GM19239 (cell line): ENCODE measurements around the gene EME1.

ENCODE experiments used
- DNase-seq: peaks from one replicate; pipeline ENCODE4 v3.0.0; 2011; ENCODE audit warnings: low spot score; ENCODE audit not compliant: insufficient read length
- FAIRE-seq: peaks from 2 replicates; lab custom pipeline; 2011; peaks lifted over from hg19 to GRCh38; lab: Jason Lieb, UNC

EME1 gene

DNA sequence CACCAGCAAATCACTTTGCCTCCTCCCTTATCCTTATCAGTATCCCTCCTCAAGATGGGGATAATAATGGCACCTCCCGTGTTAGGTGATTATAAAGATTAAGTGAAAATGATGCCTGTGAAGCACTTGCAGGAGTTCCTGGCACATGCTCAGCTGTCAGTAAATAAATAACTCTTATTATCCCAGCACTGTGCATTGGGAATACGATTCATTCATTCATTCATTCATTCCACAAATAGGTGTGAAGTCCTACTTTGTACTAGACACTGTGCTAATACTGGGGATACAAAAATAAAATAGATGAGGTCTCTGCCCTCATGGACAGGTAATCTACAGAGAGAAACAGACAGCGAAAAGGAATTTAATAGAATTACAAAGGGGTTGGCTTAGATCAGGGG, 25.1 kb upstream of the EME1 start:
- DNase-seq, result no peak
- no peak for FAIRE-seq

- FAIRE-seq, result no peak
- no peak for DNase-seq
Observed at GRCh38 chr17:50348522-50349242, 24.3 kb upstream of the EME1 start.

DNA sequence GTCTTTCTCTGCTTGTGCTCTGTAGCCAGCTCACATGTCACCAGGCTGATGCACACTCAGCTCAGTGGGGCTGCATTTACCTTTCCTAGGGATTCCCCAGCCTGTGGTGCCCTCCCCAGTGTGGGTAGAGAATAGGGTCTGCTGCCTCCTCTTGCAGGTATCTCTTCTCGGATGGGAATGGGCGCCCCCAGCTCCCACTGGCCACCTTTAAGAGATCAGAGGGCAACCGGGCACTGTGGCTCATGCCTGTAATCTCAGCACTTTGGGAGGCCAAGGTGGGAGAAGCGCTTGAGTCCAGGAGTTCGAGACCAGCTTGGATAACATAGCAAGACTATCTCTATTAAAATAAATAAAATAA, 23.8 kb upstream of the EME1 start:
- DNase-seq (no peak), FAIRE-seq (no peak)

- no peak for FAIRE-seq
- no peak for DNase-seq
Observed at GRCh38 chr17:50350733-50351132, 22.3 kb upstream of the EME1 start.

DNA sequence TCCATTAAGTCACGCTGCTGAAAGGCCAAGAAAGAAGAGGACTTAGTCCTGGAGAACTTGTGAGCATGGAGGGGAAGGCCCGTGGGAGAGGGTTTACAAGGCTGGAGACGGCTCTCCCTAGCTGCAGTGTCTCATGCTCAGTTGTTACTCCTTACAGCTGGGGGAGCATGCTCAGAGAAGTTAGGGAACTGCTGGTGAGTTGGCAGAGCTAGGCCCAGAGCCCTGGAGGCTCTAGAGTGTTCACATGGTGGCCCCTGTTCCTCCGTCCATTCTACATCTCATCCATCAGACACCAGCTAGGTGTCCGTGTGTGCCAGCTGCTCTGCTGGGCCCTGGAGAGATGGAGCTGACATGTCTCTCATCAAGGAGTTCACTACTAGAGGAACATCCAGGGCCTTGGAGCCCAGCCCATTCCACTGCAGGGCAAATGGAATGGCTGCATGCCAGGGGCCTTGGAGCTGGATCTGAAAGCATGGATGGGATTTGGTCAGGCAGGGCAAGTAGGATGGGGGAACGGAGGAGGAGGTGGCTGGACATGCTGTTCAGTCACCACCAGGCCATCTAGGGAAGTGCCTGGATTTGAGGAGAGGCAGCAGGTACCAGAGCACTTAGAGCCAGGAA, 20.8 kb upstream of the EME1 start:
- DNase-seq, result no peak
- FAIRE-seq, result no peak

DNA sequence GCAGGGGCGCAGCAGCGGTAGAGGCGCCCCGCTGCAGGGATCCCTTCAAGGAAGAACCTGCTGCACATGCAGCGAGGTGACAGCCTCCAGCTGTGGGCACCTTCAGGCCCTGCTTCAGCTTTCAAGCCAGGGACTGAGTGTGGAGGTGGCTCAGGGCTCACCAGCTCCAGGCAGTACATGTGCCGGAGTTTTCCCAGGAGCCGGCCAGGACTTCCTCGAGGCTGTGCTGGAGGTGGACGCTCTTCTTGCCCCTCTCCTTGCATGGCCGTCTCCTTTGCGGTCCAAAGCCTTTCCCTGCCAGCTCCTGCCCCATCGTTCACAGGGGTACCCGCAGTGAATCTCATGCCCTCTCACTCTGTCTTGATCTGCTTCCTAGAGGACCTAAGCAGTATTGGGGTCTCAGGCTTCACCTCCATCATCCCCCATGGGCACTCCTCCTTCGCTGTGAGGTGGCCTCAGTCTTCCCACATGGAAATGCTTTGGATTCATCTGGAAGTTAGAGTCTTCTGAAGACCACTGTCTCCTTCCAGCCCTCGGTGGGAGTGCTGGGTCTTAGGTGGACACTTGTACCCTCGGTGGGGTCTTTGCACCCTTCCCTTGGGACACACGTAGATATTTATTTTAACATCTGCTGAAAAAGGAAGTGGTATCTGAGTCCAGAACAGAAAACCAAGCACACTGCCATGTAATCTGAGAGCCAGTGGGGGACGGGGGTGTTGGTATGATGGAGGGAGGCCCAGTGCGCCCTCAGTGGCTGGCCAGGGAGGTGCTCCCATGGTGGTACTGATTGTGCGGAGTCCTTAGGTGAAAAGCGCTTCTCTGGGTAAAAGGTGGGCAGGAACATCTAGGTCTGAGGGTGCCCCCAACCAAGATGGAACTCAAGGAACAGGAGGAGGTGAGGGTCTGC, 20.1 kb upstream of the EME1 start:
- DNase-seq (no peak), FAIRE-seq (no peak)

- FAIRE-seq (no peak), DNase-seq (no peak)
Observed at GRCh38 chr17:50353600-50354195, 19.3 kb upstream of the EME1 start.

GRCh38 chr17:50354198-50354597, 18.8 kb upstream of the EME1 start:
- DNase-seq (no peak), FAIRE-seq (no peak)

- FAIRE-seq (no peak), DNase-seq (no peak)
Observed at GRCh38 chr17:50354776-50355175, 18.3 kb upstream of the EME1 start.

- DNase-seq (no peak), FAIRE-seq (no peak)
Observed at GRCh38 chr17:50355336-50355700, 17.7 kb upstream of the EME1 start.

DNA sequence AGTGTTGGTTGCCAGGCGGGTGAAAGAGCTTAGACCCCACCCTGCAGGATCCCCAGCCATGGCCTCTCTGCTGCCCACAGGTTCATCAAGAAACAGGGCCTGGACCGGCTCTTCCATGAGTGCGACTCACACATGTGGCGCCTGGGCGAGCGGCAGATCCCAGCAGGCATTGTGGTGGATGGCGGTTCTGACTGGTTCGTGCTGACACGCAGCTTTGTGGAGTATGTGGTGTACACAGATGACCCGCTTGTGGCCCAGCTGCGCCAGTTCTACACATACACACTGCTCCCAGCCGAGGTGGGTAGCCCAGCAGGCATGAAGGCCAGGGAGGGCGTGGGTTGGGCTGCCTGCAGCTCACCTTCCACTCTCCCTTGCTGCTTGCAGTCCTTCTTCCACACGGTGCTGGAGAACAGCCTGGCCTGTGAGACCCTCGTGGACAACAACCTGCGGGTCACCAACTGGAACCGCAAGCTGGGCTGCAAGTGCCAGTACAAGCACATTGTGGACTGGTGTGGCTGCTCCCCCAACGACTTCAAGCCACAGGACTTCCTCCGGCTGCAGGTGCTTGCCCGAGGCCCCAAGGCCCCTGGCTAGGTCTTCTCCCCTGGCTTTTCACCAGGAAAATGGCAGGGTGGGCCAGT, 17.2 kb upstream of the EME1 start:
- DNase-seq (no peak), FAIRE-seq (no peak)

DNA sequence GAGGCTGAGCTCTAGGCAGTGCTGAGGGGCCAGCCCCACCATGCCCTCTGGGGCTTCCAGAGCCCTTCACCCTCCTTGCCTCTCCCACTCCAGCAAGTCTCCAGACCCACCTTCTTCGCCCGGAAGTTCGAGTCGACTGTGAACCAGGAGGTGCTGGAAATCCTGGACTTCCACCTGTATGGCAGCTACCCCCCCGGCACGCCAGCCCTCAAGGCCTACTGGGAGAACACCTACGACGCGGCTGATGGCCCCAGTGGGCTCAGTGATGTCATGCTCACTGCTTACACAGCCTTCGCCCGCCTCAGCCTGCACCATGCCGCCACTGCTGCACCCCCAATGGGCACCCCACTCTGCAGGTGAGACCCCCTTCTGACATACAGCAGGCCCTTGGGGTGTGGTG, 16.6 kb upstream of the EME1 start:
- no peak for FAIRE-seq
- no peak for DNase-seq

- DNase-seq, result no peak
Observed at GRCh38 chr17:50356892-50357510, 16.0 kb upstream of the EME1 start.

GRCh38 chr17:50358177-50358576, 14.9 kb upstream of the EME1 start:
- DNase-seq (no peak), FAIRE-seq (no peak)

More at GRCh38 chr17:50356892-50357510, 16.0 kb upstream of the EME1 start:
- FAIRE-seq, result no peak

GRCh38 chr17:50359005-50359699, 13.9 kb upstream of the EME1 start:
- DNase-seq (no peak), FAIRE-seq (no peak)

DNA sequence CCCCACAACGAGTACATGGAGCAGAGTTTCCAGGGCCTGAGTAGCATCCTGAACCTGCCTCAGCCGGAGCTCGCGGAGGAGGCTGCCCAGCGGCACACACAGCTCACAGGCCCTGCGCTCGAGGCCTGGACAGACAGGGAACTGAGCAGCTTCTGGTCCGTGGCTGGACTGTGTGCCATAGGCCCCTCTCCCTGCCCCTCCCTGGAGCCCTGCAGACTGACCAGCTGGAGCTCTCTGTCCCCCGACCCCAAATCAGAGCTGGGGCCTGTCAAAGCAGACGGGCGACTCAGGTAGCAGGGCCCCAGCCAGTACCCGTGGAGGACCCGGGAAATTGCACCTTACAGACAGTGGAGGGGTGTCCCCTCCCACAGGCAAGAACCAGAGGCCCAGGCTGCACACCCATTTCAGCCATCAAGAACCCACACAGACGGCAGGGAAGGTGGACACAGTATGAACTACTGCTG, 13.0 kb upstream of the EME1 start:
- no peak for DNase-seq
- FAIRE-seq, result no peak

DNA sequence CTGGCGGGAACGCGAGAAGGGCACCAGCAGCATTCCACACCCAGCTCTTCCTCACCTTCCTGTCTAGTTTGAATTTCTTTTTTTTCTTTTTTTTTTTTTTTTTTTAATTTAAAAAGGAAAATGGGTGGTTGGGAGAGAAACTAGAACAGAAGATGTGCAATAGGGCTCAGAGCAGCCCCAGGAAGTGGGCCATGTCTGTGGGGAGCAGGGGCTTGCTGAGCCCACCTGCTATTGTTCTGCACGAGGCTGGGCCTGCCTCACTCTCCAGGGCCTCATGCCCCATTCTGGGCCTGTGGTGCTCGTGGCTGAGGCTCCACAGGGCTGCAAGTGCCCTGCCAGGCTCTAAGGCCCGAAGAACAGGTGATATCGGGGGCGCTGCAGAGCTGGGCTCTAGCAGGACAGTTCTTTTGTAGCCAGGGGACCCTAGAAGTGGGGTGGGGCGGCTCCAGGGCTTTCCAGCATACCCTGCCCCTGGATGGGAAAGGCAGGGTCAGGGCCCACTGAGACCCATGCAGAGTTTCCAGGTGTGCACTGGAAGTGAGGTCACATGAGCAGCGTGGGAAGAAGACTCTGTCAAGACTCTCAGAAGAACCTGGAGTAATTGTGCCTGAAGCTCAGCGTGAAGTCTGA, 12.4 kb upstream of the EME1 start:
- DNase-seq (no peak), FAIRE-seq (no peak)

- peak; percentile 96 for FAIRE-seq
- peak; percentile 83 for DNase-seq
Observed at GRCh38 chr17:50361561-50362480, 11.2 kb upstream of the EME1 start.
